SK-N-SH (cell line): ENCODE measurements around the gene NECAB2.

ENCODE experiments used
- EZH2phosphoT487 ChIP-seq: fragments of 200-600 bp; sonication (generic); IDR thresholded peaks from 2 replicates; pipeline ENCODE4 v1.6.1; 2017; ENCODE audit warnings: low read depth, mixed run types, mild to moderate bottlenecking, antibody characterized with exemption, moderate library complexity, borderline replicate concordance
- NRF1 ChIP-seq: IDR thresholded peaks from 2 replicates; pipeline ENCODE4 v1.6.1; 2012; ENCODE audit warnings: low read depth, mild to moderate bottlenecking, low read length
- POLR2AphosphoS5 ChIP-seq: IDR thresholded peaks from 2 replicates; pipeline ENCODE4 v1.6.1; 2012; ENCODE audit warnings: low read depth, low read length
- RAD21 ChIP-seq: IDR thresholded peaks from 2 replicates; pipeline ENCODE4 v1.6.1; 2012; ENCODE audit warnings: mild to moderate bottlenecking, low read length
- TAF1 ChIP-seq: IDR thresholded peaks from 2 replicates; pipeline ENCODE4 v1.6.1; 2012; ENCODE audit warnings: low read depth, mild to moderate bottlenecking, low read length, moderate library complexity, borderline replicate concordance
- TCF12 ChIP-seq: IDR thresholded peaks from 2 replicates; pipeline ENCODE4 v1.4.0; 2012
- TF ChIP-seq, protein P1 (sequence below): fragments of 150-350 bp; IDR thresholded peaks from 2 replicates; pipeline ENCODE4 v1.6.1; 2017; ENCODE audit warnings: antibody characterized with exemption, low read length, low read depth, borderline replicate concordance
- TF ChIP-seq, protein P2 (sequence below): fragments of 200-600 bp; sonication (generic); IDR thresholded peaks from 2 replicates; pipeline ENCODE4 v1.6.1; 2017; ENCODE audit warnings: antibody characterized with exemption, mild to moderate bottlenecking, moderate library complexity

DNA sequence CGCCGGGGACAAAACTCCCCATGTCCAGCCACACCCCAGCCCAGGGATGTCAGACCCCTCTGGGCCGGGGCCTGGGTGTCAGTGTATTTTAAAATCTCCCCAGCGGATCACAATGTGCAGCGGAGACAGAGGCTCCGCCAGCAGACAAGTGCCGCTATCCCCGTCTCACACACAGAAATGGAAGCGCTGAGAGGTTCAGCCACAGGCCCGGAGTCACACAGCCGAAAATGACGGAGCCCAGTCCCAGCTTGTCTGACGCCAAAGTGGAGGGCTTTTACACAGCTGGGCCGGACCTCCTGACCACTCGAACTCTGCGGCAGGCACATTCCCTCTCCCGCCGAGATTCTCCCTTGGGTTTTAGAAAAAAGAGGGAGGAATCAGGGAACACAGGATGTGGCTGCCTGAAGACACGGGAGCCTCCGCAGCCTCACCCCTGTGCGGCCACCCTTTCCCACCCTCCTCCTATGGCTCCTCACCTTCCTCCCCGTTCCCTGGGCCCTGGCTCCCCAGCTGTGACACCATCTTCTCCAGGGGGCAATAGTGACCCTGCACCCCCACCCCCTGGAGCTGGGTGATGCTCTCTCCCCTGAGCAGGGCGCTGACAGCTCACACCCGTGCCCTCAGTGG is 21.8 kb upstream of the NECAB2 start:
- no peak for TF ChIP-seq TCF12
- TF ChIP-seq TAF1 = no peak
- TF ChIP-seq POLR2AphosphoS5 = no peak
- TF ChIP-seq EZH2phosphoT487 = no peak
- TF ChIP-seq, protein P1, sequence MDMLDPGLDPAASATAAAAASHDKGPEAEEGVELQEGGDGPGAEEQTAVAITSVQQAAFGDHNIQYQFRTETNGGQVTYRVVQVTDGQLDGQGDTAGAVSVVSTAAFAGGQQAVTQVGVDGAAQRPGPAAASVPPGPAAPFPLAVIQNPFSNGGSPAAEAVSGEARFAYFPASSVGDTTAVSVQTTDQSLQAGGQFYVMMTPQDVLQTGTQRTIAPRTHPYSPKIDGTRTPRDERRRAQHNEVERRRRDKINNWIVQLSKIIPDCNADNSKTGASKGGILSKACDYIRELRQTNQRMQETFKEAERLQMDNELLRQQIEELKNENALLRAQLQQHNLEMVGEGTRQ = no peak
- TF ChIP-seq, protein P2, sequence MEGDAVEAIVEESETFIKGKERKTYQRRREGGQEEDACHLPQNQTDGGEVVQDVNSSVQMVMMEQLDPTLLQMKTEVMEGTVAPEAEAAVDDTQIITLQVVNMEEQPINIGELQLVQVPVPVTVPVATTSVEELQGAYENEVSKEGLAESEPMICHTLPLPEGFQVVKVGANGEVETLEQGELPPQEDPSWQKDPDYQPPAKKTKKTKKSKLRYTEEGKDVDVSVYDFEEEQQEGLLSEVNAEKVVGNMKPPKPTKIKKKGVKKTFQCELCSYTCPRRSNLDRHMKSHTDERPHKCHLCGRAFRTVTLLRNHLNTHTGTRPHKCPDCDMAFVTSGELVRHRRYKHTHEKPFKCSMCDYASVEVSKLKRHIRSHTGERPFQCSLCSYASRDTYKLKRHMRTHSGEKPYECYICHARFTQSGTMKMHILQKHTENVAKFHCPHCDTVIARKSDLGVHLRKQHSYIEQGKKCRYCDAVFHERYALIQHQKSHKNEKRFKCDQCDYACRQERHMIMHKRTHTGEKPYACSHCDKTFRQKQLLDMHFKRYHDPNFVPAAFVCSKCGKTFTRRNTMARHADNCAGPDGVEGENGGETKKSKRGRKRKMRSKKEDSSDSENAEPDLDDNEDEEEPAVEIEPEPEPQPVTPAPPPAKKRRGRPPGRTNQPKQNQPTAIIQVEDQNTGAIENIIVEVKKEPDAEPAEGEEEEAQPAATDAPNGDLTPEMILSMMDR = no peak
- no peak for TF ChIP-seq RAD21
- TF ChIP-seq NRF1 = no peak
